GM19324 (cell line): ENCODE measurements around the gene TRIM44.

Experiments
- ATAC-seq: cut with Tn5 transposase; IDR thresholded peaks from one replicate; pipeline ENCODE4 v1.9.1; 2021; ENCODE audit warnings: mild to moderate bottlenecking, moderate library complexity; ENCODE audit not compliant: unreplicated experiment, low FRiP score

Gene TRIM44

DNA sequence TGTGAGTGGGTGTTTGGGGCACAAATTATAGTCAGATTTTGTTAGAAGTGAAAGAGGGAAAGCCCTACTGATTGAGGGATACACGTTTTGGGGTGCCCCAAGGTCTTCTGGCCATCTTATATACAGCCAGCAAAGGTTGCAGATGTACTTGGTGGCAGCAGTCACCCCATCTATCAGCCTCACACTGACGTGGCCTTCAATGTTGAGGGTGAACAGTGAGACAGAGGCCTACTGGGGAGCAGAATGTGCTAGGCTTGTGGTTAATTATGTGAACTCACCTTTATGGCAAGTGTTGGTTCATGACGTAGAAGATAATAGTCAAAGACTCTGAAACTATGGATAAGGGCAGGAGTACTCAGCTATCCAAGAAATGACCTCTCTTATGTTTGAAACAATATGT lies 121.2 kb downstream of the TRIM44 start:
- ATAC-seq = no peak

DNA sequence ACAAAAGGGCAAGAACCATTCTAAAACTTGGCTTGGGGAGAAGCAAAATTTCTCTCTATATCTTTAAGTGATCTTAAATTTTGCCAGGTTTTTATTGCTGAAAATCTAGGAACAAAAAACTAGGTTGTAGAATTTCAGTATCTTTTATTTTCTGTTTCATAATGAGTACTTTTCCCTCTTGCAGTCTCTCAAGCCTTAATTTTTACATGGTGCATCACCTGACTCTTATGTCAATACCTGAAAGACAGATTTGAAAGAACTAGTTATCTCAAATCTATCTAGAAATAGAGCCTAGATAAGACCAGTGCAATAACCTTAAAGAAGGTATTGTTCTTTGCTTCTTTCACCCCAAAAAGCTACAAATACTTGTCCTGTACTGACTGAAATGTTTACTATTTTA lies 122.1 kb downstream of the TRIM44 start:
- ATAC-seq = no peak

- no peak for ATAC-seq
These were observed 123.0 kb downstream of the TRIM44 start for GRCh38 chr11:35785287-35786167.

DNA sequence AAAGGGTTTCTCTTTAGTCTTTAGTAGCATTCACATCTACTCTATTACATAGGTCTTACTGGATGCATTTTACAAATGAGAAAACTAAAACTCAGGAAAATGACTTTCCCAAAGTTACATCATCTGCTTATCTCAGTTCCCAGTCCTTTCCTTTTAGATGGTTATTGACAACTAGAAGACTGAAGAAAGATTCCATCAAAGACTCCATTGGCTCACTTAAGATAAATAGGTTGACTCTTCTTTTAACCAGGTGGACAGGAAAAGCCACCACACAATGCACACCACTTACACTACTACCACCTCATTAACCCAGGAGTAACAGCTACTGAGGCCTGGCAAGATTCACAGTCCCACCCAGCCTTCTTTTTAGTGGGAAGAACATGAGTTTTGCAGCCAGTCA lies 123.6 kb downstream of the TRIM44 start:
- no peak for ATAC-seq

- ATAC-seq = no peak
These were observed 124.5 kb downstream of the TRIM44 start for GRCh38 chr11:35787013-35787504.

DNA sequence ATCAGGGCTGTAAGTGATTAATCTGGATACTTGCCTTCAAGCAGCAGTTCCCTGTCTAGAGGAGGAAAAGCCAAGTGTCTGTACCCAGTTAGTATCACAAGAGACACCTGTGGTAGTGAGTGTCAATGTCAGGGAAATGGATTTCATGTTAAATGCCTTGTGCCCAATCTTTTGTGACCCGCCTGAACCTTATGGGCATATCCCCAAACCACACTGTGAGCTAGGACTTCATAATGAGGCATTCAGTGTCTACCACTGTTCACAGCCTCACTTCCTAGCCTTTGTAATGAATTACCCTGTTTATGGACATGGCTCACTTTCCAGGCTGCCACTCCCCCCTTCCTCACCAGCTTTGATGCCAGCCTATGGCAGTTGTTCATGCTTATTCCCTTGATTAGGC lies 125.1 kb downstream of the TRIM44 start:
- no peak for ATAC-seq

- no peak for ATAC-seq
These were observed 128.7 kb downstream of the TRIM44 start for GRCh38 chr11:35791088-35791958.

DNA sequence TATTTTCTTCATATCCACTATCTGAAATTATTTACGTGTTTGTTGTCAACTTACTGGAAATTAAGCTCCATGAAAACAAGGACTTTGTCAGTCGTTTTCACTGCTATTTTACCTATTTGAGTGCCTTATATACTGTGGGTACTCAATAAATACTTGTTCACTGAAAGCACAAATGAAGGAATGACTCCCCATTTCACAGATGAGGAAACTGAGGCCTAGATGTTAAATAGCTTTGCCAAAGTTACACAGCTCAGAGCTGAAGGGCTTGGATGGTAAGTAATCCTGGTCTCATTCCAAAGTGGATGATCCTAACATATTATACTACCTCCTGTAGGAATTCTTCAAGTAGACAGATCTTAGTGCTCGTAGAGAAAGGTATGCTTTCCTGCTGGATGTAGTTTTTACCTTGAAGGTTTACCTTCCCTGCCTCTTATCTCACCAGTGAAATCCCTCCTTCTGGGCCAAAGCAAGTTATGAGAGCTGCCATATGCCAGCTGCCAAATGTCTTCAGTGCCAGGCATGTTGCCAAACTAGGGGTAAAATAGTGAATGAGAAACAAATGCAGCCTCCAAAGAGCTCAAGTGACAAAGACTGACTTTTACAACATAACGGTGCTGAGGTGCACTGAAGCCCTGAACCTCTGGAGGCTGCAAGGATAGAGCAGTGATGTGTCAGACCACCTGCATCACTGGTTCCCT lies 129.7 kb downstream of the TRIM44 start:
- ATAC-seq = peak; percentile 20

DNA sequence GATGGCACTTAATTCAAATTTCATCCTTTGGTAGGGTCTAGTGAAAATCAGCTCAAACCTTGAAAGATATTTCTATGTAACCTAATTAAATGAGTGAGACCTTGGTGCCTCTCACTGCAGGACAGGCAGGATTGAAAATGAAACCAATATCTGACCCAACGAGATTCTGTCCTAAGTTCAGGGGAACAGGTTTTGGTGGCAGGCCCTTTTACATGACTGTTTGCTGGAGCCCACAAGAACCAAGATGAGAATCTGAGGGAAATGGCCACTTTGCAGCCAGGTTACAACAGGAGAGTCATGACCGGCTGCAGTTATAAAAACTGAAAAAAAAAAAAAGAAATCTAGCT lies 130.2 kb downstream of the TRIM44 start:
- ATAC-seq = peak; percentile 58

GRCh38 chr11:35794333-35794732 lies 131.8 kb downstream of the TRIM44 start:
- no peak for ATAC-seq

GRCh38 chr11:35794850-35795249 lies 132.3 kb downstream of the TRIM44 start:
- ATAC-seq = no peak

- no peak for ATAC-seq
These were observed 134.0 kb downstream of the TRIM44 start for GRCh38 chr11:35796562-35796961.

- ATAC-seq = no peak
These were observed 135.8 kb downstream of the TRIM44 start for GRCh38 chr11:35798423-35798822.

GRCh38 chr11:35798983-35799382 lies 136.4 kb downstream of the TRIM44 start:
- no peak for ATAC-seq

DNA sequence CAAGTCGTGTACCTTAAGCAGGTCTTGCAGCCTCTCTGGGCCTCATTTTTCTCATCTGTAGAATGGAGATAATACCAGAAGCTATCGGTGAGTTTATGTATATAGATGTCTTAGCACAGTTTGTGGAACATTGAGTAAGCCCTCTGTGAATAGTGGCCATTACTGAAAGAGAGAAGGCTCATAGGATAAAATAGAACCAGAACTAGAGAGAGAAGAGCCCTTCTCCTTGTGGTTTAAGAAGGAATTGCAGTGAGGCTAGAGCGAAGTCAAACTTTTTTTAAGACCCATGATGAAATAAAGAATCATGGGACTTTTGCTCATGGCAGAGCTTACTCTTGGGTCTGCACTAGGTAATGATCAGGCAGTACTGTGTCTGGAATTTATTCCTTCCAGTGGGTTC lies 137.1 kb downstream of the TRIM44 start:
- ATAC-seq = no peak

GRCh38 chr11:35800970-35801953 lies 138.7 kb downstream of the TRIM44 start:
- no peak for ATAC-seq

DNA sequence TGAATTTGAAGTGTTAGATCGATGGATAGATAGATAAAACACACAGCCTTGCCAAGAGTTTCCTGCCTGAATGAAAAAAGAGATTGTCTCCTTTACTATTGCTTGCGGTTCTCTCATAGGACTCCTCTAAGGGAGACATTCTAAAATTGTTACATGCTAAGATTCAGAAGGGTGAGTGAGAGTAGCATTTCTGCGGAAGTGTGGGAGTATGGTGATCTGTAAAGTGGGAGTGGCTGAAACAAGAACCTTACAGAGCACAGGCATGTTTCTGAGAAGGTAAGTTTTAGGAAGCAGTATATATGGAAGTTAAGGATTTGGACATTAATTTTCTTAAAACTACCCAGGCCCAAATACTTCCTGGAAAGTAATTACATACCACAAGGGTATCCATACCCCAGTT lies 139.6 kb downstream of the TRIM44 start:
- no peak for ATAC-seq

GRCh38 chr11:35802672-35803071 lies 140.1 kb downstream of the TRIM44 start:
- ATAC-seq = no peak

GRCh38 chr11:35803115-35803514 lies 140.5 kb downstream of the TRIM44 start:
- no peak for ATAC-seq
